Body of pancreas (tissue), 4 donors: ENCODE measurements around the gene EDAR. TPM values are rescaled to one million over a fixed set of nuclear protein-coding genes. Genes with fewer than 3 reads are reported as not detected.

Experiments used
- ATAC-seq: fragments of 150-250 bp; one replicate; pipeline ENCODE4 v1.9.1; 2016
- DNase-seq, 4 donors: peaks; one replicate each; pipeline ENCODE4 v3.0.0-alpha.2; 2019
- H3K27ac ChIP-seq, 4 donors: fragments of 200-600 bp; sonication (generic); 1 replicate in 3 of 4; 2 replicates in 1 of 4; pipeline versions ENCODE4 v1.5.1 to v1.6.1; 2016 to 2019; ENCODE audit warnings: mild to moderate bottlenecking in 1 of 4, mixed read lengths in 1 of 4, moderate library complexity in 1 of 4
- H3K27me3 ChIP-seq, 2 donors: fragments of 200-600 bp; sonication (generic); one replicate each; pipeline ENCODE4 v1.6.0; 2016; ENCODE audit warnings: mild to moderate bottlenecking in 1 of 2
- H3K36me3 ChIP-seq, 2 donors: fragments of 200-600 bp; sonication (generic); replicated peaks in 1 of 2; 2 replicates each; pipeline ENCODE4 v1.5.1; 2016; ENCODE audit warnings: low read depth in 2 of 2; ENCODE audit not compliant: insufficient read depth in 1 of 2
- H3K4me1 ChIP-seq: fragments of 200-600 bp; sonication (generic); one replicate; pipeline ENCODE4 v1.6.0; 2016
- H3K4me3 ChIP-seq, 2 donors: fragments of 200-600 bp; sonication (generic); 1 replicate in 1 of 2; 2 replicates in 1 of 2; pipeline ENCODE4 v1.5.1; 2016 to 2019
- H3K9me3 ChIP-seq, 3 donors: fragments of 200-600 bp; sonication (generic); 1 replicate in 2 of 3; 2 replicates in 1 of 3; pipeline ENCODE4 v1.5.1; 2016
- POLR2A ChIP-seq, 3 donors: fragments of 450-650 bp; IDR thresholded peaks; one replicate each; pipeline ENCODE4 v1.6.1; 2016; ENCODE audit warnings: antibody characterized with exemption in 3 of 3, mild to moderate bottlenecking in 2 of 3
- WGBS, 2 donors: methylation state at CpG; one replicate each; pipeline ENCODE4 v1.1.5; 2017; 5-methylcytosine and 5-hydroxymethylcytosine counted together
- intact Hi-C: fragments of 100-400 bp; cut with DNase I; formaldehyde crosslinking; loops from one replicate; pipeline ENCODE4 v1.15.1; 2023
- total RNA-seq, 2 donors: library from RNA; depleted of rRNA; stranded (reverse); fragments of >200 nt; gene quantifications; one replicate each; pipeline ENCODE4 v1.1.0, GENCODE V29; 2016
- TF ChIP-seq, protein P1 (sequence below), 7 experiments: fragments of 450-650 bp in 4 of 7; fragments of 200-600 bp in 3 of 7; sonication (generic) in 3 of 7; IDR thresholded peaks; one replicate each; pipeline ENCODE4 v1.5.1; 2016 to 2019; ENCODE audit warnings: antibody characterized with exemption in 7 of 7

EDAR gene
- total RNA-seq, 2 donors from 2014 or later = not detected

DNA sequence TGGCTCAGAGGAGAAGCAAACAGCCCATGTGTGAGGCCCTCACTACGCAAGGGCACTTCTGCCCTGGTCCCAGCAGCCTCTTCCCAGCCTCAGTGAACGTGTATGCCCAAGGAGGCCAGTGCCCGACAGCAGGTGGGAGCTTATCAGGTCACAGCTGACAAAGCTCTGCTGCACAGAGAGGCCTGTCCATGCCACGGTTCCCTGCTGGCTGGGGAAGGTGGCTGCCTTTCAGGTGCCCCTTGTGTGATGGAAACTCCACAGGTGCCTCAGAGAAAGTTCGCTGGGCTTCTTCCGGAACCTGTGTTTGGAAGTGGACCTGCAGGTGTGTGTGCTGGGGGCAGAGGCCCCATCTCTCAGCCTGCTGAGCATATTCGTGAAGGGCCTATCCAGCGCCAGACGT lies 47.3 kb downstream of the EDAR start:
- Histone ChIP-seq H3K36me3 (no peaks in the 10 kb centered on the region), H3K4me3 (no peak overlapping the region), H3K27ac (no peak overlapping the region), H3K4me1 (peaks cover 4% of the 10 kb centered on the region), H3K27me3 (no peaks in the 10 kb centered on the region), H3K9me3 (no peaks in the 10 kb centered on the region)
- intact Hi-C loops = no loop called here
- DNase-seq (no peak), ATAC-seq (no peak)
- TF ChIP-seq, protein P1, sequence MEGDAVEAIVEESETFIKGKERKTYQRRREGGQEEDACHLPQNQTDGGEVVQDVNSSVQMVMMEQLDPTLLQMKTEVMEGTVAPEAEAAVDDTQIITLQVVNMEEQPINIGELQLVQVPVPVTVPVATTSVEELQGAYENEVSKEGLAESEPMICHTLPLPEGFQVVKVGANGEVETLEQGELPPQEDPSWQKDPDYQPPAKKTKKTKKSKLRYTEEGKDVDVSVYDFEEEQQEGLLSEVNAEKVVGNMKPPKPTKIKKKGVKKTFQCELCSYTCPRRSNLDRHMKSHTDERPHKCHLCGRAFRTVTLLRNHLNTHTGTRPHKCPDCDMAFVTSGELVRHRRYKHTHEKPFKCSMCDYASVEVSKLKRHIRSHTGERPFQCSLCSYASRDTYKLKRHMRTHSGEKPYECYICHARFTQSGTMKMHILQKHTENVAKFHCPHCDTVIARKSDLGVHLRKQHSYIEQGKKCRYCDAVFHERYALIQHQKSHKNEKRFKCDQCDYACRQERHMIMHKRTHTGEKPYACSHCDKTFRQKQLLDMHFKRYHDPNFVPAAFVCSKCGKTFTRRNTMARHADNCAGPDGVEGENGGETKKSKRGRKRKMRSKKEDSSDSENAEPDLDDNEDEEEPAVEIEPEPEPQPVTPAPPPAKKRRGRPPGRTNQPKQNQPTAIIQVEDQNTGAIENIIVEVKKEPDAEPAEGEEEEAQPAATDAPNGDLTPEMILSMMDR (IDR thresholded peaks at IDR 0.05) = no peak
- no peak for TF ChIP-seq POLR2A (IDR thresholded peaks at IDR 0.05)
- 72 to 73% methylated on average over 7 to 9 of the region's 9 CpGs for WGBS, 2 donors

DNA sequence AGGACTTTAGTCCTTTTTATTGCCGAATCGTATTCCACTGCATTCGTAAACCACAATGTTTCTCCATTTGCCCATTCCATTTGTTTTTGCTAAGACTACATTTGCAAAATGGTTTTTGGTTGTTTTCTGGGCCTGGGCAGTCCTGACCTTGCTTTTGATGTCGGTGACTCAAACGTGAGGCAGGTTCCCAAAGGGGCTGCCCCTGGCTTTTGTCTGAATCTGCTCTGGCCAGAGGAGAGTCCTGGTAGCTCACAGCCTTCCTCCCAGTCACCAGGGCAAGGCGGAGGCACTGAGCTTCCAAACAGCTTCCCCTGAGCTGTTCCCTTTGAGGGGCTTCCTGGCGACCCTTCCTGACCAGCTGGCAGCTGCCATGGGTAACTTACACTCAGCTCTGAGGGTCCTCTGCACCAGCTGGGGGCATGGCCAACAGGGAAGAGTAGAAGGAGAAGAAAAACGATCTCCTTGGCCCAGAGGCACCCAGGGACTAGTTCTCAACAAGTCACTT lies 47.8 kb downstream of the EDAR start:
- Histone ChIP-seq H3K4me1 (peaks cover 4% of the 10 kb centered on the region), H3K4me3 (no peak overlapping the region), H3K36me3 (no peaks in the 10 kb centered on the region), H3K9me3 (no peaks in the 10 kb centered on the region), H3K27me3 (no peaks in the 10 kb centered on the region), H3K27ac (no peak overlapping the region)
- DNase-seq (no peak), ATAC-seq (no peak)
- TF ChIP-seq, protein P1 (IDR thresholded peaks at IDR 0.05) = no peak
- 64 to 65% methylated on average over 7 to 8 of the region's 8 CpGs for WGBS, 2 donors
- intact Hi-C loops = no loop called here

DNA sequence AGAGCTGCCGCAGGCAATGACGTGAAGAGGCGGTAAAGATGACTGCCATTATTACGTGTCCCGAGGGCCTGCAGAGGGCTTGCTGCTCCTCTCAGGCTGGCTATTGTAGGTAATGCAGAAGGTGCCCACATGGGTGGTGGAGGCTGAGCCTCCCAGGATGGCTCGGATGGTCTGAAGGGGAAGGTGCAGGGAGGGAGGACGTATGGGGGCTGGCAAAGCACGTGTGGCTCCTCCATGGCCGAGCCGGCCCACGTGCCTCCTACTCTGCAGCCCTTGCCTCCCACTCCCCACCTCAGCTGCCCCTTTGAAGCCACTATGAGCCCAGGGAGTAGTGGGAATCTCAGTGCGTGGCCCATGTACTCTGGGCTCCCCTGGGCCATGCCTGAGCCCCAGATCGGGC lies 48.9 kb downstream of the EDAR start:
- TF ChIP-seq, protein P1 (IDR thresholded peaks at IDR 0.05) = no peak
- no peak for TF ChIP-seq POLR2A (IDR thresholded peaks at IDR 0.05)
- H3K27ac ChIP-seq = no peak overlapping the region
- ATAC-seq (no peak), DNase-seq (no peak)
- no peaks in the 10 kb centered on the region for H3K4me1 ChIP-seq
- WGBS, 2 donors = 69 to 82% methylated on average over 12 to 13 of the region's 13 CpGs
- H3K4me3 ChIP-seq = no peak overlapping the region
- no peaks in the 10 kb centered on the region for H3K9me3 ChIP-seq
- intact Hi-C loops = no loop called here
- no peaks in the 10 kb centered on the region for H3K27me3 ChIP-seq
- no peaks in the 10 kb centered on the region for H3K36me3 ChIP-seq

DNA sequence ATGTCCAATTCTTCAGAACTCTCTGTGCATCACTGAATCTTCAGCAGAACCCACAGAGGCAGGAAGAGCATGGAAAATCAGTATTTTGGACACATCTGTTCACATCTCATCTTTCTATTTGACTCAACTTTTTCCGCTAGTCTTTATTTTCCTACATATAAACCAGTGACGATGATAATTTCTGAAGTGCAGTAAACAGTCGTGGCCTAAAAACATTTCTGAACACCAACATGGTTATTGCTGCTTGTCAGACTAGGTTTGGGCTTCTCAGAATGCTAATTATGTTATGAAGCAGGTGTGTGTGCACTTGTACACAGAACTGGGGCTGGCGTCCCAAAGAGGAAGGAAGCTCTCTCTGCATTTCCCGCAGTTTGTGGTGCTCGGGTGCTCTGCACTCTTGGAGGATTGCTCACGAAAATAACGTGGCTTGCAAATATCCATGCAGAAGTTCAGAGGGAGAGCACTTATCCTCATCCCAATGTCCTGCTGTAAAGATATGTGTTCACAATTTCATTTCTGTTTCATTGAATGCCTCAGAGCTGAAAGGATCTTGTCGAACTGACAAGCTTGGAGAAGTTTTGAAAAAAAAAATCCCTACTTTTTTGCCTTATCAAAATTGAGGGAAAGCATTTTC lies 50.8 kb downstream of the EDAR start:
- TF ChIP-seq POLR2A (IDR thresholded peaks at IDR 0.05) = no peak
- TF ChIP-seq, protein P1 (IDR thresholded peaks at IDR 0.05) = no peak
- no peak for DNase-seq
- ATAC-seq = no peak
- 49 to 62% methylated on average over 9 of the region's 9 CpGs for WGBS, 2 donors
- Histone ChIP-seq H3K9me3 (no peaks in the 10 kb centered on the region), H3K4me3 (no peak overlapping the region), H3K27me3 (no peaks in the 10 kb centered on the region), H3K27ac (no peak overlapping the region), H3K4me1 (no peaks in the 10 kb centered on the region), H3K36me3 (no peaks in the 10 kb centered on the region)
- intact Hi-C loops = no loop called here
